Skeletal muscle satellite cell (primary cell): Measurements from ENCODE around the gene CCDC12.
A peak's percentile ranks its signal among the peaks of the same experiment; 100 is the strongest.

Experiments used
- H3K27me3 ChIP-seq: 2 replicates; pipeline ENCODE4 v1.7.0; 2013; ENCODE audit warnings: low read length; ENCODE audit not compliant: control insufficient read depth, insufficient read depth
- H3K36me3 ChIP-seq: 2 replicates; pipeline ENCODE4 v1.7.0; 2013; ENCODE audit warnings: mild to moderate bottlenecking, control low read depth, low read length; ENCODE audit not compliant: insufficient read depth
- H3K4me1 ChIP-seq: 2 replicates; pipeline ENCODE4 v1.7.0; 2013; ENCODE audit warnings: low read length; ENCODE audit not compliant: control insufficient read depth, insufficient read depth
- H3K4me2 ChIP-seq: 2 replicates; pipeline ENCODE4 v1.7.0; 2013; ENCODE audit warnings: mild to moderate bottlenecking, low read length
- H3K4me3 ChIP-seq: 2 replicates; pipeline ENCODE4 v1.7.0; 2013; ENCODE audit warnings: low read length
- H3K9ac ChIP-seq: 2 replicates; pipeline ENCODE4 v1.7.0; 2013; ENCODE audit warnings: mild to moderate bottlenecking, low read depth, low read length, moderate library complexity
- H3K9me3 ChIP-seq: replicated peaks from 2 replicates; pipeline ENCODE4 v1.7.0; 2013; ENCODE audit warnings: mild to moderate bottlenecking, control low read depth, low read length

The CCDC12 gene

DNA sequence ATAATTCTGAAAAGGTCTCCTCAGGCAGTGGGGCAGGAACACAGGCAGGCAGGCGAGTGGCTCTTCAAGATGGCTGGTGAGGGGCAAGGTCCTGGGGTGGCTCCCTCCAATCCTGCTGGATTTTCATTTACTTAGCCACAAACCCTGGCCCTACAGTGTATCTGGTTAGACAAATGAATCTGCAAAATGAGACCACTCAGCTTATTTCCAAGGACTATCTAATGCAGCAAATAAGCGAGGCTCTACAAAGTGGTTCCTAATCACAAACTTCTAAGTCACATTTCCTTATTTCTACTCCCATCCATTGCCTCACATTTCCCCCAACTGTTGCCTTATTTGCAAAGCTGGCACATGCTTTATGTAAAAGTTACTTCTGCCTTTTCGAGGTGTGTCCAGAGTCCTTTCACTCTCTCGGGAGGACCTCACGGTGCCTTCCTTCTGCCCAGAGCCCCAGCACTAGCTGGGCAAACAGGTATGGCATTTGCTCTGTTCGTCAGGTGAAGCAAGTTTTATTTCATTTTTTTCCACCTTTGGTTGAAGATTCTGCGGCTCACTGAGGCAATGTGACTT is 40.5 kb downstream of the CCDC12 start:
- Histone ChIP-seq H3K4me1 (peaks cover 66% of the 10 kb centered on the region), H3K27me3 (no peaks in the 10 kb centered on the region), H3K36me3 (peaks cover 44% of the 10 kb centered on the region), H3K4me3 (no peak overlapping the region), H3K9me3 (no peaks in the 10 kb centered on the region), H3K4me2 (peak overlapping the region; percentile 23), H3K9ac (peak overlapping the region; percentile 49)

DNA sequence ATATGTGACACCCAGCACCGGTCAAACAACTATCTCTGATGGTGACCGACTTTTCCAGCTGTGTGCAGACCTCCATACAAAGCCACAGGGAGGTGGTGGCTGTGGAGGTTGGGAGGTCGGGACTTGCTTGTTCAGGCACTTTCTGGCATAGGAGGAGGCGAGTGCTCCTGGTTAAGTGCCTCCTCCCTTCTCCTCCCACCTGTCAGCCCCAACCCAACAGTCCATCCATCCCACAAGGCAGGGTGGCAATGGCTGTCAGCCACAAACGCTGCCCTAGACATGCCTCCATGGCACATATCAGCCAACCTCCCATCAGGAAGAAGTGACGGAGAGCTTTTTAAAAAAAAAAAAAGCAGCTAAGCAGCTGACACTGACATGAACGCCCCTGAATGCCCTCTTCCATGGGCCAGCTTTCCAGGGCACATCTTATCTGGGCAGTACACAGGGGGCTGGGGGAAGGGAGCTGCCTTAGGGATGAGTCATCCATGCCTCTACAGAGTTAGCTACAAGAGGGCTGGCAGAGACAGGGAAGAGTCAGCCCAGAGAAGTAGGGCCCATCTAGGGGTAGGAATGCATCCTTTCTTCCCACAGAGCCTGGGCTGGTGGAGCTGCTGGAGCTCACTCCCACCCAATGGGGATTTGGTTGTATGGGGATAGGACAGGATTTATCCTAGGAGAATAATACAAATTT is 41.2 kb downstream of the CCDC12 start:
- Histone ChIP-seq H3K9me3 (no peaks in the 10 kb centered on the region), H3K27me3 (no peaks in the 10 kb centered on the region), H3K4me2 (peak overlapping the region; percentile 56), H3K9ac (peak overlapping the region; percentile 73), H3K4me3 (peak overlapping the region; percentile 54), H3K36me3 (peaks cover 37% of the 10 kb centered on the region), H3K4me1 (peaks cover 74% of the 10 kb centered on the region)

DNA sequence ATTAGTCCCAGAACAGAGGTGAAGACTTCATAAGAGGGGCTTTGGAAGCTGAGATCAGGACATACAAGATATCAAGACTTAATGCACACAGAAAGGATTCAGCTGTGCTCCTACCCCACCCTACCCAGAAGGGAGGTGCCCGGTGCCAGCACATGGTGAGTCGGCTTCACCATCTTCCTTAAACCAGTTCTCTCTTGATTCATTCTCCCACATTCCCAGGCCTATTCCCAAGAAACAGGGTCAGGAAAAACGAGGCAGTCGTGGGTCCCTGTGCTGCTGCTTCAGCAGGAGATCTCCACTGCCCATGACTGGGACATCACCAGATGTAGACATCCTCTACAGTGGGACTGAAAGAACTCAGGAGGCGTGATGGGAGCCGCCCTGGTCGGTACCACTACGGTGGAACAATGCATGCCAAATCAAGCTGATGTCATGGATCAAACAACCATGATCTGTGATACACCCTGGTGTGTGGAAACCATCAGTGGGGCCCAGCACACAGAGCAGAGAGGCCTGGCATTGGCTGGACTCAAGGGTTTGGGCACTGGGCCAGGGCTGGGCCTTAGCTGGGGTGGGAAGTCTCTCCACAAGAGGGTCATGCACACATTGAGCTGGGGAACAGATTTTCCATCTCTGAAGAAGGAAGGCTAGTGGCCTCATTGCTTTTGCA is 41.9 kb downstream of the CCDC12 start:
- peak overlapping the region; percentile 73 for H3K9ac ChIP-seq
- H3K4me1 ChIP-seq: peaks cover 79% of the 10 kb centered on the region
- H3K9me3 ChIP-seq: no peaks in the 10 kb centered on the region
- H3K36me3 ChIP-seq: peaks cover 30% of the 10 kb centered on the region
- H3K4me3 ChIP-seq: peak overlapping the region; percentile 54
- no peaks in the 10 kb centered on the region for H3K27me3 ChIP-seq
- H3K4me2 ChIP-seq: peak overlapping the region; percentile 56

DNA sequence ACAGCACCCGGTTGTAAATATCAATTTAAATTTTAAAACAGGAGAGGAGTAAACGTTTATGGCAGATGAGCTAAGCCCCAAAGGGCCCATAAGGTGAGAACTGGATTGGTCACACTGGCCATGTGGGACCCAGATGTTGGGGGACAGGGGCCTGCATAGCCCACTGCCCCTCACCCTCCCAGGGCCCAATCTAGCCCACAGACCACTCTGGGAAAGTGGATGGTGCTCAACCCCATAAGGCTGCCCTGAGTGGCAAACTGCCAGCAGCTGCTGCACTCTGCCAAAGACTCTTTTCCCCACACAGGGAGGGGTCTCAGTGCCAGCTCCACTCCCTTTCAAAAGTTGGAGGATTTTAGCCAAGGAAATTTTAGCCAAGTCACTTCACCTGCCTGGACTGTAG is 42.5 kb downstream of the CCDC12 start:
- Histone ChIP-seq H3K4me1 (peaks cover 81% of the 10 kb centered on the region), H3K4me3 (peak overlapping the region; percentile 27), H3K36me3 (peaks cover 25% of the 10 kb centered on the region), H3K4me2 (peak overlapping the region; percentile 56), H3K27me3 (no peaks in the 10 kb centered on the region), H3K9me3 (no peaks in the 10 kb centered on the region), H3K9ac (peak overlapping the region; percentile 73)

DNA sequence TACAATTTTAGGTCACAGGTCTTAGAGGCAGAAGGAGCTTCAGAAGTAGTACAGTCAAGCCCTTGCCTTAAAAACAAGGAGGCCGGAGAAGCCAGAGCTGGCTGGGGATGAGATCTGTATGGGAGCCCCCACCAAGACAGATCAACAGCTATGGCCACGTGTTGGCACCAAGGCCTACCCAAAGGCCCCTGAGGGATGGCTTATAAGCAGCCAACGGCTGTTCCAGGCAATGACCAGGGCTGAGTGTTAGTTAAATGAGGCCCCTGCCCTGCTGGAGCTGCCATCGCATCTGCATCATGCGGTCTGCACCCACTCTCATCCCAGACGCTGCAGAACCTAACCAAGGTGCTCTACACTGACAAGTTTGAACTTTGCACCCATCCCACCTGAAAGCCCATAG is 43.3 kb downstream of the CCDC12 start:
- Histone ChIP-seq H3K9ac (no peak overlapping the region), H3K4me2 (no peak overlapping the region), H3K4me1 (peaks cover 81% of the 10 kb centered on the region), H3K27me3 (no peaks in the 10 kb centered on the region), H3K4me3 (no peak overlapping the region), H3K36me3 (peaks cover 26% of the 10 kb centered on the region), H3K9me3 (no peaks in the 10 kb centered on the region)

DNA sequence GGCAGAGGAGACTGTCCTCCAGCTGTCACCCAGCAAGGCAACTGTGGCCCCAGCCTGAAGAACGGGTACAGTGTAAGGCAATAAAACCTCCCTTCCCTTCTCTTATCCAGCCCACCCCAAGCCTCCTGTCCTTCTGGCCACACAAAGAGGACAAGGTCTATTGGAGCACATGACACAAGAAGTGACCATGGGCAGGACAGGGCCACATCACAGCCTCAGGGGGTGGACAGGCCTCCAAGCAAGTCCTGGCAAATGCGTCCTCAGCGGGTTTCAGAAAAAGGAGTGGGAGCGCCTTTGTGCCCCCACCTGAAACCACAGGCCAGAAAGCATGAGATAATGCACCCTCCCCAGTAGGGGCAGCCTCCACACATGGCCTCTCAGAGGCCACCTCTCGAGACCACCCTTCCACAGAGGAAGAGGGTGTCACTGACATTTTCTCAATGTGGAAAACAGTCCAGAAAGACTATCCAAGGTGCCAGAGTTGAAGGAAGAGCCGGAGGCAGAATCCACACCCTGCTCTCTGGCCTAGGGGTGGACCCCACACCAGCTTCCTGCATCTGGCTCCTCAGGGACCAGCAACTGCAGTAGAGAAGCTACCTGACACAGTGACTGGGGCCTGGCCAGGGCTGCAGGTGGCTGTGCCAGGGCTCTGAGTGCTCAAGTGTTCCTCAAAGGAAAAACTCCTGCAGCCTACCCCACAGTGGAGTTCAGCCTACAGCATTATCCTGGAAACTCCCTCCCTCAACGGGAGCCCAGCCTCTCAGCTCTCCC is 43.9 kb downstream of the CCDC12 start:
- H3K4me3 ChIP-seq: no peak overlapping the region
- H3K4me1 ChIP-seq: peaks cover 79% of the 10 kb centered on the region
- no peaks in the 10 kb centered on the region for H3K27me3 ChIP-seq
- H3K4me2 ChIP-seq: peak overlapping the region; percentile 62
- no peaks in the 10 kb centered on the region for H3K9me3 ChIP-seq
- peaks cover 23% of the 10 kb centered on the region for H3K36me3 ChIP-seq
- peak overlapping the region; percentile 27 for H3K9ac ChIP-seq

DNA sequence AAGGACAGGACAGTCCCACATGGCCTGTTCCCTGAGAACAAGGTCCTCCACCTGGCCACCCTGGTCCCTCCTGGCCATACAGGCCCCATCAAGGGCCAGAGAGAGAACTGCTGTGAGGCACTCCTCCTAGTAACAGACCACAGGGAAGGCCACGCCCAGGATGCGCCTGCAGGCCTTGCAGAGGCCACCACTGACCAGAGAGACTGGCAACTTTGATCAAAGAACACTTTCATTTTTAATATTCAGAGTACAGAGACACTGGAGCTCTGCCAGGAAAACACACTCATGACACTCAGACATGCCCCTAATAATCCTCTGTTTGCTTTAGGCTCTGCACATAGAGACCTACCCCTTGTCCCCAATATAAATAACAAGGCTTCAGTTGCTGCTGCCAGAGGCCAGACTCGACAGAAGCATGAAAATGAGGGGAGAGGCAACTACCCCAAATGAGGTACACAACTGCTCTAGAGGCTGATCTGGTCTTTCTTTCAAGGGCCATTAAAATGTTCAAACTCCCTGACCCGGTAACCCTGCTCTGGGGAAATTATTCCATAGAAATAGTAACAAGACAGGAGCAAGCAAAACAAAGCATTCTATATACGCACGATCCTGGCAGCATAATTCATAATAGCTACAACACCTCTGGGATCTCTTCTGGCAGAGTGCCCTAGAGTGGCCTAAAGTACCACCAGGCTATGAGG is 44.8 kb downstream of the CCDC12 start:
- H3K4me3 ChIP-seq: peak overlapping the region; percentile 41
- H3K4me2 ChIP-seq: peak overlapping the region; percentile 62
- peaks cover 23% of the 10 kb centered on the region for H3K36me3 ChIP-seq
- H3K9me3 ChIP-seq: no peaks in the 10 kb centered on the region
- peak overlapping the region; percentile 27 for H3K9ac ChIP-seq
- no peaks in the 10 kb centered on the region for H3K27me3 ChIP-seq
- peaks cover 75% of the 10 kb centered on the region for H3K4me1 ChIP-seq

DNA sequence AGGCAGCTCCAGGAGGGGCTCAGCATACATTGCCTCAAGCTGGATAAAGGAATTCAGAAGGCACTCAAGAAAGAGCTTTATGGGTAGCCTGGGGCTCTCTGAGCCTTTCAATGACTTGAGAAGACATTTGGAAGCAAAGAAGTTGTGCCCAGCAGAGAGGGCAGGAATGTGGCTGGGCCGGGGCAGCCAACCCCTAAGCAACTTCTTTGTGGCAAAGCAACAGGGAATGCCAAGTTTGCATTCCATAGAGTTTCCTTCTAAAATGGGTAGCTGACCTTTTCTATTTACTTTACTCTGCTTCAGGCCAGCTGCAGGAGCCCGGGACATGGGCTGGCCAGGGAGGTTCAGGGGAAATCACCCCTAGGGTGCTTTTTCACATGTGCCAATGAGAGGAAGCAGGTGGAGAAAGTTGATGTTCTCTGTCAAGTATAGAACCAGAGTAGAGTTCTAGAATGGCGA is 45.6 kb downstream of the CCDC12 start:
- H3K4me3 ChIP-seq: peak overlapping the region; percentile 17
- peaks cover 17% of the 10 kb centered on the region for H3K36me3 ChIP-seq
- H3K27me3 ChIP-seq: no peaks in the 10 kb centered on the region
- H3K4me2 ChIP-seq: peak overlapping the region; percentile 62
- peak overlapping the region; percentile 27 for H3K9ac ChIP-seq
- no peaks in the 10 kb centered on the region for H3K9me3 ChIP-seq
- peaks cover 75% of the 10 kb centered on the region for H3K4me1 ChIP-seq

DNA sequence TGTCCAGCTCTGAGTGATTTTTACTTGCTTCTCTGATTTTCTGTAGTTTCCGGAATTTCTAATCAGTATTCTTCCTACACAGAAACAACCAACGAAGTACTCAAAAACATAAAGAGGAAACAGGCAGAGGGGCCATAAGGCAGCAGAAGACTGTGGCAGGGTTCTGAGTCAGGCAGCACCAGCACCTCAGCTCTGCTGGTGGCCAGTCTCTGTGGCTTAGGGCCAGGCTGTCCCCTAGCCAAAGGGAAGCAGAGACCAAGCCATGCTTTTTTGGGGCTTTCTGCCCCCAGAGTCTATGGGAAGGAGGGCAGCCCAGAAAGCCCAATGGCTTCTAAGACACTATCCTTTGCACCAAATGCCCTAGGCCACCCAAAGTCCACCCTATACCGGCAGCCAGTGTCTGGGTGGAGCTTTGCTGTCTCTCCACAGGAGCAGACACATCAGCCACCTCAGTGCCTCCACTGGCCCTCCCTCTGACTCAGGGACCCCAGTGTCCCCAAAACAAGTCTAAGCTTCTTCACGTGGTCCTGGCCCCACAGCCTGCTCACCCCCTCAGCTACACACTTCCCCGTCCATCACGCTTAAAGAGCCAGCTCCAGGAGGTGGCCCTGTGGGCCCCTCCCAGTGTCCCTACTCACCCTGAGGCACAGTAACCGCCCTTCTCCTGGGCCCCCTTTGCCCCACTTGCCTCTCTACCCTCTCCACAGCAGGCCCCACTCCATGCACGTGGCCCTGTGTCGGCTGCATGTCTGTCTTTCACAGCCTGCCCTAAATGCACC is 46.2 kb downstream of the CCDC12 start:
- peak overlapping the region; percentile 4 for H3K9ac ChIP-seq
- peak overlapping the region; percentile 62 for H3K4me2 ChIP-seq
- H3K4me1 ChIP-seq: peaks cover 75% of the 10 kb centered on the region
- H3K36me3 ChIP-seq: peaks cover 20% of the 10 kb centered on the region
- no peak overlapping the region for H3K4me3 ChIP-seq
- no peaks in the 10 kb centered on the region for H3K9me3 ChIP-seq
- no peaks in the 10 kb centered on the region for H3K27me3 ChIP-seq

DNA sequence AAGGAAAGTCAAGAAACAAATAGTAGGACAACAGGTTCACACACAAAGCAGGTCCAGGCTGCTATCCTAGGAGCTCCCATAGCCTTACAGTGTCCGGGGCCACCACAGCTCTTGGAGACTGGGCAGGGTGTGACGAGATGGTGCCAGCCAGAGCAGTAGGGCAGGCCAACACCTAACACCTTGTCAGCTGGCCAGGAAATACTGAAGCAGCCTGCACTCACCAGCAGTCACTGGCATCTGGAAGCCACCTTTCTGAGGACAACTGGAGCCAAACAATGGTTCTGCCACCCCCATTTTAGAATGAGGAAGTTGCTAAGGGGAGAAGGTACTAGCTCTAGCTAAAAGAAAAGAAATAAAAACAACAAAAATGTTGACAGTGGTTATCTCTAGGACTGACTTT is 47.2 kb downstream of the CCDC12 start:
- Histone ChIP-seq H3K27me3 (no peaks in the 10 kb centered on the region), H3K4me3 (no peak overlapping the region), H3K9me3 (no peaks in the 10 kb centered on the region), H3K36me3 (peaks cover 28% of the 10 kb centered on the region), H3K4me2 (no peak overlapping the region), H3K9ac (no peak overlapping the region), H3K4me1 (peaks cover 65% of the 10 kb centered on the region)
